Measurements from ENCODE around the gene PARD3. TPM values are rescaled to one million over a fixed set of nuclear protein-coding genes. Genes with fewer than 3 reads are reported as not detected.
A peak's percentile ranks its signal among the peaks of the same experiment; 100 is the strongest.

The PARD3 gene
- total RNA-seq, 1 donor from 2014 or later, result 1.7 TPM

- Mint-ChIP-seq H3K36me3 (ENCODE audit: low read depth) (no peaks in the 10 kb centered on the region), H3K4me3 (no peak overlapping the region), H3K27me3 (ENCODE audit: insufficient read depth) (peaks cover 2% of the 10 kb centered on the region), H3K27ac (no peak overlapping the region), H3K9me3 (no peaks in the 10 kb centered on the region), H3K4me1 (ENCODE audit: low read depth) (peaks cover 21% of the 10 kb centered on the region)
- DNase-seq (ENCODE audit: low spot score), result no peak
- intact Hi-C loops (cut with micrococcal nuclease), result loop anchor here (10.0 kb wide), 1 partner anchor 248 kb away; no protein-coding TSS in a partner anchor
These were observed 688.5 kb downstream of the PARD3 start for GRCh38 chr10:34126371-34127151.

GRCh38 chr10:34125702-34126101, 689.4 kb downstream of the PARD3 start:
- H3K36me3 Mint-ChIP-seq (ENCODE audit: low read depth), result no peaks in the 10 kb centered on the region
- H3K4me1 Mint-ChIP-seq (ENCODE audit: low read depth), result peaks cover 27% of the 10 kb centered on the region
- H3K27ac Mint-ChIP-seq, result no peak overlapping the region
- H3K9me3 Mint-ChIP-seq, result no peaks in the 10 kb centered on the region
- H3K4me3 Mint-ChIP-seq, result no peak overlapping the region
- intact Hi-C loops (cut with micrococcal nuclease), result loop anchor here (10.0 kb wide), 1 partner anchor 249 kb away; no protein-coding TSS in a partner anchor
- peaks cover 2% of the 10 kb centered on the region for H3K27me3 Mint-ChIP-seq (ENCODE audit: insufficient read depth)
- no peak for DNase-seq (ENCODE audit: low spot score)

GRCh38 chr10:34124522-34125035, 690.5 kb downstream of the PARD3 start:
- intact Hi-C loops (cut with micrococcal nuclease), result loop anchor here (5.0 to 10.0 kb wide), 5 partner anchors 250 to 1233 kb away; partner anchors contain the start of genes CCNY, ITGB1 and NRP1
- H3K27me3 Mint-ChIP-seq (ENCODE audit: insufficient read depth), result peaks cover 2% of the 10 kb centered on the region
- peak overlapping the region; percentile 56 for H3K27ac Mint-ChIP-seq
- no peaks in the 10 kb centered on the region for H3K9me3 Mint-ChIP-seq
- no peak overlapping the region for H3K4me3 Mint-ChIP-seq
- no peaks in the 10 kb centered on the region for H3K36me3 Mint-ChIP-seq (ENCODE audit: low read depth)
- DNase-seq (ENCODE audit: low spot score), result no peak
- peaks cover 27% of the 10 kb centered on the region for H3K4me1 Mint-ChIP-seq (ENCODE audit: low read depth)

GRCh38 chr10:34121781-34122622, 693.1 kb downstream of the PARD3 start:
- Mint-ChIP-seq H3K36me3 (ENCODE audit: low read depth) (no peaks in the 10 kb centered on the region), H3K4me3 (peak overlapping the region; percentile 17), H3K9me3 (peaks cover 3% of the 10 kb centered on the region), H3K4me1 (ENCODE audit: low read depth) (peaks cover 27% of the 10 kb centered on the region), H3K27me3 (ENCODE audit: insufficient read depth) (no peaks in the 10 kb centered on the region), H3K27ac (peak overlapping the region; percentile 86)
- peak; percentile 13 for DNase-seq (ENCODE audit: low spot score)
- intact Hi-C loops (cut with micrococcal nuclease), result loop anchor here (1.0 to 10.0 kb wide), 10 partner anchors 71 to 1235 kb away; partner anchors contain the start of genes CCNY, ITGB1 and NRP1

GRCh38 chr10:34121125-34121753, 693.9 kb downstream of the PARD3 start:
- Mint-ChIP-seq H3K4me1 (ENCODE audit: low read depth) (peaks cover 27% of the 10 kb centered on the region), H3K27me3 (ENCODE audit: insufficient read depth) (no peaks in the 10 kb centered on the region), H3K4me3 (peak overlapping the region; percentile 3), H3K9me3 (peaks cover 3% of the 10 kb centered on the region), H3K27ac (peak overlapping the region; percentile 86), H3K36me3 (ENCODE audit: low read depth) (no peaks in the 10 kb centered on the region)
- DNase-seq (ENCODE audit: low spot score), result no peak
- intact Hi-C loops (cut with micrococcal nuclease), result loop anchor here (1.0 to 10.0 kb wide), 6 partner anchors 76 to 1236 kb away; partner anchors contain the start of genes CCNY, ITGB1 and NRP1

- Mint-ChIP-seq H3K27me3 (ENCODE audit: insufficient read depth) (no peaks in the 10 kb centered on the region), H3K4me1 (ENCODE audit: low read depth) (peaks cover 23% of the 10 kb centered on the region), H3K36me3 (ENCODE audit: low read depth) (no peaks in the 10 kb centered on the region), H3K4me3 (no peak overlapping the region), H3K27ac (no peak overlapping the region), H3K9me3 (peaks cover 3% of the 10 kb centered on the region)
- intact Hi-C loops (cut with micrococcal nuclease), result no loop called here
- DNase-seq (ENCODE audit: low spot score), result no peak
These were observed 695.6 kb downstream of the PARD3 start for GRCh38 chr10:34119456-34119855.

- Mint-ChIP-seq H3K9me3 (peaks cover 3% of the 10 kb centered on the region), H3K4me3 (no peak overlapping the region), H3K36me3 (ENCODE audit: low read depth) (no peaks in the 10 kb centered on the region), H3K27ac (no peak overlapping the region), H3K27me3 (ENCODE audit: insufficient read depth) (peaks cover 1% of the 10 kb centered on the region), H3K4me1 (ENCODE audit: low read depth) (peaks cover 12% of the 10 kb centered on the region)
- intact Hi-C loops (cut with micrococcal nuclease), result no loop called here
- no peak for DNase-seq (ENCODE audit: low spot score)
These were observed 698.3 kb downstream of the PARD3 start for GRCh38 chr10:34116681-34117271.

GRCh38 chr10:34116220-34116641, 698.9 kb downstream of the PARD3 start:
- intact Hi-C loops (cut with micrococcal nuclease), result no loop called here
- peaks cover 7% of the 10 kb centered on the region for H3K4me1 Mint-ChIP-seq (ENCODE audit: low read depth)
- no peak overlapping the region for H3K27ac Mint-ChIP-seq
- no peak overlapping the region for H3K4me3 Mint-ChIP-seq
- no peak for DNase-seq (ENCODE audit: low spot score)
- peaks cover 3% of the 10 kb centered on the region for H3K9me3 Mint-ChIP-seq
- H3K27me3 Mint-ChIP-seq (ENCODE audit: insufficient read depth), result peaks cover 1% of the 10 kb centered on the region
- no peaks in the 10 kb centered on the region for H3K36me3 Mint-ChIP-seq (ENCODE audit: low read depth)

GRCh38 chr10:34114914-34115313, 700.2 kb downstream of the PARD3 start:
- no peak overlapping the region for H3K4me3 Mint-ChIP-seq
- H3K27me3 Mint-ChIP-seq (ENCODE audit: insufficient read depth), result peaks cover 1% of the 10 kb centered on the region
- no peaks in the 10 kb centered on the region for H3K36me3 Mint-ChIP-seq (ENCODE audit: low read depth)
- no peak for DNase-seq (ENCODE audit: low spot score)
- H3K27ac Mint-ChIP-seq, result no peak overlapping the region
- intact Hi-C loops (cut with micrococcal nuclease), result no loop called here
- peaks cover 5% of the 10 kb centered on the region for H3K4me1 Mint-ChIP-seq (ENCODE audit: low read depth)
- H3K9me3 Mint-ChIP-seq, result peaks cover 3% of the 10 kb centered on the region

GRCh38 chr10:34113504-34114225, 701.4 kb downstream of the PARD3 start:
- Mint-ChIP-seq H3K9me3 (peaks cover under 1% of the 10 kb centered on the region), H3K27me3 (ENCODE audit: insufficient read depth) (peaks cover 1% of the 10 kb centered on the region), H3K4me3 (no peak overlapping the region), H3K27ac (no peak overlapping the region), H3K4me1 (ENCODE audit: low read depth) (peaks cover 5% of the 10 kb centered on the region), H3K36me3 (ENCODE audit: low read depth) (no peaks in the 10 kb centered on the region)
- DNase-seq (ENCODE audit: low spot score), result no peak
- intact Hi-C loops (cut with micrococcal nuclease), result no loop called here

GRCh38 chr10:34112171-34112782, 702.8 kb downstream of the PARD3 start:
- Mint-ChIP-seq H3K9me3 (no peaks in the 10 kb centered on the region), H3K36me3 (ENCODE audit: low read depth) (no peaks in the 10 kb centered on the region), H3K4me1 (ENCODE audit: low read depth) (peaks cover 5% of the 10 kb centered on the region), H3K27me3 (ENCODE audit: insufficient read depth) (peaks cover 1% of the 10 kb centered on the region), H3K4me3 (no peak overlapping the region), H3K27ac (no peak overlapping the region)
- intact Hi-C loops (cut with micrococcal nuclease), result no loop called here
- no peak for DNase-seq (ENCODE audit: low spot score)

Data from activated T-helper 1 cell treated with anti-CD3 and anti-CD28 coated beads, Interleukin-12 subunit alpha, Interleukin-12 subunit beta, Interleukin-2, Interleukin-4 antibody, amounts not matched to agents 30 ng/mL and 10 ng/mL and 1 ng/mL, durations not matched to agents 14 hours and 24 hours and 36 hours (primary cell).